ENCODE data around the gene GALNT14. TPM values are rescaled to one million over a fixed set of nuclear protein-coding genes. Genes with fewer than 3 reads are reported as not detected.

The GALNT14 gene
- total RNA-seq, 1 experiment from 2014 or later = 32.3 TPM

DNA sequence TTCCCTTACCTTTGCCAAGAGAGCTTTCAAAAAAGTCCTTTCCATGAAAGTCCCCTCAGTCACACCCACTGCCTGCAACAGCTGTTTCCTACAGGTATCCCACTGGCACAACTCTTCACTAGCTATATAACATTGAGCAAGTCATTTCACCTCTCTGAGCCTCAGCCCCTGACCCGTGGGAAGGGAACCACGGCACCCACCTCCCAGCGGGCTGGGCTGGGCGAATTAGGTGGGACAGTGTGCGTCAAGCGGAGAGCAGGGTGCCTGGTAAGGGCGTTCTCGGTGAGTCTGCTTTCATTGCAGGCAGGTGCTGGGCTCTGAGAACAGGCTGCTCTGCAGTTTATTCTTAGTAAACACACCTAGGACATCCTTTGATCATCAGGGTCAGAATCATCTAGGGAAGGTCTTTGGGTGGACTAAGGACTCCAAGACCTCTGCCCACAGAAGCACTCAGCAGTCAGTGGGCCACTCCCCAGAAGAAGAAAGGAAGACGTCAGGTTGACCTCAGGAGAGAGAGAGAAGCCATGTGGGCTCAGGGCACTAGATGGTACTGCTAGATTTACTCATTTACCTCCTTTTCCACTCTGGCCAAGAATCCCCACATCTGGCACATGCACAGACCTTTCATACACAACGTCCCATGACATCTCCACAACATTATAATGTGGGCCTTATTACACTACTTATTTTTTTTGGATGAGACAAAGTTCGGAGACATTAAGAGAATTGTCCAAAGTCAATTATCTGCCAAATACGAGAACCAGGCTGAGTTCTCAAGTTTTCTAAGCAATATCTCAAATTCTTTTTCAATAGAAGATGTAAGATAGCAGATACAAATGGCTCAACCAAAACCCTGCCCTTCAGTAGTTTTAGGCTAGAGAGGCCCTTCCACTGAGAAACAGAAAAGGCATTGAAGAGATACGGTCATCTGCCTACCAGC lies 79.9 kb downstream of the GALNT14 start:
- no peak for DNase-seq (ENCODE audit: low read depth)

DNA sequence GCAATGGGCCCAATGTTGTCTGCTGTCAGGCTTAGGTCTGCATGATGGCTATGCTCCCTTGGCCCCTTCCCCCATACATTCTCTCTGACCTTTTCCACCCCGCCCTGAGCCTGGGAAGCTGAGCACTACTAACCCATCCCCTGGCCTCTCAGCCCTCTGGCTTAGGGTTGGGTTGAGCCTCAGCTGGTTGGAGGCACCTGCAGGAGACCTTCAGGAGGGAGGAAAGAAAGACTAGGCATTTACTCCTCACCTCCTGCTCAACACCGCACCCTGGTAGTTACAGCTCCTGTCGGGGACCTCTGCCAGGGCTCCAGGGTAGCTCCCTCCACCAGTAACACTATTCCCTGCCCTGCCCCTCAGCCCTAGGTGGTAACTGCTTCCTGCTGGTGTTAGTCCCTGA lies 80.5 kb downstream of the GALNT14 start:
- no peak for DNase-seq (ENCODE audit: low read depth)

DNA sequence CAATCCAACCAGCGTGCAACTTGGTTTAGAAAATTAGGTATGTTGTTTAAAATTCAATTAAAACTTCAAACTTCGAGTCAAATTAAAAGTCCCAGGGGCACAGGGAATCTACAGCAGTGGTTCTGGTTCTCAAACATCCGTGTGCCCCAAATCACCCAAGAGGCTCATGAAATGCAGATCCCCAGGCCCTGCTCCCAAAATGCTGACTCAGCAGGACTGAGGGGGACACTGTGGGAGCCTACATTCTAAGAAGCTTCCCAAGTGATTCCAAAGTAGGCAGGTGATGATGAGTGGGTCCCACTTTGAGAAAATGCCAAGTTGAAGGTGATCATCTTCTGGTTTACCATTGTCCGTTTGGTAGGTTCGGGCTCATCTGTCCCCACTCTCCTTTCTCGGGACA lies 82.3 kb downstream of the GALNT14 start:
- DNase-seq (ENCODE audit: low read depth) = no peak

- DNase-seq (ENCODE audit: low read depth) = no peak
Observed at GRCh38 chr2:31054842-31055388, 83.3 kb downstream of the GALNT14 start.

GRCh38 chr2:31053929-31054782 lies 84.1 kb downstream of the GALNT14 start:
- DNase-seq (ENCODE audit: low read depth) = no peak

DNA sequence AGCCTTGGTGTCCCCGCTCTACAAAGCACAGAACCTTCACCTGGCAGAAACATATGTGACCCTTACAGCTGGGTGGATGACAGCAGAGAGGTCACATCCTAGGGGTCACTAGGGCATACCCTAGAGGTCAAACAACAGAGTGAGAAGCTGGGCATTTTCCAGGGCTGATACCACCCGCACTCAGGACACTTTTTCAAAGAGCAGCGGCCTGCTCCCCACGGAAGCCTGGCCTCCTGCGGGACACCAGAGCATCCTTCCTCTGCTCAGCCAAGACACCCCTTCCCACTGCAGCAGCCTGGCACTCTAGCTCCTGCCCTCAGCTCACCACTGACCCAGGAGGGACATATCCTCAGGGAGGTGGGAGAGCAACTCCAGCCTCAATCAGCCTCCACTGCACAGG lies 86.0 kb downstream of the GALNT14 start:
- no peak for DNase-seq (ENCODE audit: low read depth)

GRCh38 chr2:31051258-31052140 lies 86.7 kb downstream of the GALNT14 start:
- no peak for DNase-seq (ENCODE audit: low read depth)

DNA sequence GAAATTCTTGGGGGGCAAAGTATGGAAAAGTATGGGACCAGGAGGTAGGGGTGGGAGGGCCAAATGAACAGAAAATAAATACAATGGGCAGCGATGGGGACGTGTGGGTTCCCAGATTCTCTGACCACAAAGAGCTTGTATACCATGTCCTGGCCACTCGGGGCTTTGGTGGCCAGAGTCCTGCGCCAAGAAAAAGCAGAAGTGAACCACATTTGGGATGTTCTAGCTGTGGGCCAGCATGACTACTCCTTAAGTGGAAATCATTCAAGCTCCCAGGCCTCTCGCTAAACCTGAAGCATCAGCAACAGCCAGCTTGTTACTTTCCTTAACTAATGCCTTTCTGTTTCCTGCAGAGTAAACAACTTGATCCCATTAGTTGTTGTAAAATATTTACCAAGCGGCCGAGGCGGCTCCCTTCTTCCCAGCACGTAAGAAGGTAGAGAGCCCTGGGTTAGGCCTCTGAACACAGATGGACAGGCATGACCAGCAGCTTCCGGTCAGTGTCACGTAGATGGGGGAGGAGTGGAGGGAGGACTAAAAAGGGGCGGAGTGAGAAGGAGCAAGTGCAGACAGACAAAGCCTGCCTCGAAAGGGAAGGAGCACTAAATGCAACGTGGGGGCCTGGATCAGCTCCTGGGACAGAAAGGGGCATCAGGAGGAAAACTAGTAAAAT lies 88.2 kb downstream of the GALNT14 start:
- peak; percentile 38 for DNase-seq (ENCODE audit: low read depth)

DNA sequence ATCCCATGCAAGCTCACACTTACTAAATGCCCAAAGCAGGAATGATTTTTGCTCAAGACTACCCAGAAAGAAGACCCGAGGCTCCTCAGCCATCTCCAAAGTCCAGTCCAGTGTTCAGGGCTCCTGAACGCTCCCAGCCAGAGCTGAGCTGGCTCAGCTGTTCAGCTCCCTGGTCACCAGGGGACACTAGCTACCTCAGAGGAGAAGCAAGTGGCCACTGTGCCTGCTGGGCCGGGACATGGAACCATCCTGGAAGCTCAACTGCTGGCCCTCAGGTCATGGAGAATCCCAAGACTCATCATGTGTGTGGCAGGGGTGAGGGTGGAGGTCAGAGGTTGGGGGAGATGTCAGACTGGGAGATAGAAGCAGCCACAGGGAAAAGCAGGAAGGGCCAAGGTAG lies 89.0 kb downstream of the GALNT14 start:
- DNase-seq (ENCODE audit: low read depth) = no peak

DNA sequence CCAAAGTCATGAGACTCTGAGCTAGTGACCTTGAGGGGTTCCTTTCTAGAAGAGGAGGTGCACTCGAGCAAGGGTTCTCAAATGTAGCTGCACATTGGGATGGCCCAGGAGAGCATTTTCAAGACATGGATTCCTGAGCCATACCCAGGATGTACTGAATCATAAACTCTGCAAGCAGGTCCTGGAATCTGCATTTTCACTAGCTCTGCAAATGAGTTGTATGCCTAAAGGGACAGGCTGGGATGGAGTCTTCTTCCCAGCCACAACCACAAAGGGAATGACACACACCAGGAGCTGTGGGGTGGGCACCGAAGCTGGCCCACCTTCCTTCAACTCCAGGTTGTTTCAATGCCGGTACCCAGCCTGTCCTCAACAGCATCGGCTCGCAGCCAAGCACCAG lies 90.6 kb downstream of the GALNT14 start:
- no peak for DNase-seq (ENCODE audit: low read depth)

- DNase-seq (ENCODE audit: low read depth) = no peak
Observed at GRCh38 chr2:31038385-31038784, 99.9 kb downstream of the GALNT14 start.

DNA sequence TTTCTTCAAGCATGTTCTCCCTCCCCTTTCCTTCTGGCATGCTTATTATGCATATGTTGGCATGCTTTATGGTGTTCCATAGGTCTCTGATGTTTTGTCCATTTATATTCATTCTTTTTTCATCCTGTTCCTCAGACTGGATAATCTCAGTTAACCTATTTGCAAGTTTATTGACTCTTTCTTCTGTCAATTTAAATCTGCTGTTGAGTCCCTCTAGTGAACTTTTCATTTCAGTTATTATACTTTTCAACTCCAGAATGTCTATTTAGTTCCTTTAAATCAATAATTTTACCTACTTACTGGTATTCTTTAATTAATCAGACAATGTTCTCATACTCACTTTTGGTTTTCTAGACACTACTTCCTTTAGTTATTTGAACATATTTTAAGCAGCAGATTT lies 101.2 kb downstream of the GALNT14 start:
- no peak for DNase-seq (ENCODE audit: low read depth)

- DNase-seq (ENCODE audit: low read depth) = no peak
Observed at GRCh38 chr2:31033032-31033431, 105.2 kb downstream of the GALNT14 start.

DNA sequence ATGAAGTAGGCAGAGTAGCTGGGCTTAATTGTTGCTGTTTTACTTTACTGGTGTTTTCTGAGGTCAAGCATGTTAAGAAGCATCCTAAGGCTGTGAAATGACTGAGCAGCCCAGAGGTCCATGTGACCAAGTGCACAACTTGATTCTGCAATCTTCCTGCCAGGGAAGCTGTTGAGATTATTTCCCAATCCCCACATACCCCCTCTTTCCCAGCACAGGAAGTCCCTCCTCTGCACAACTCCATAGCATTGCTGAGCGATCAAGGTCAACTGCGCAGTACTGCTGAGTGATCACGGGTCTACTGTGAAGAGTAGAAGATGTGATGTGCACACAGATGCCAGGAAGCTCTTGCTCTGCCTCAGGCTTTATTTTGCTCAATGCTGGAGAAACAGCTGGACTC lies 105.8 kb downstream of the GALNT14 start:
- no peak for DNase-seq (ENCODE audit: low read depth)

GRCh38 chr2:31031132-31031706 lies 107.0 kb downstream of the GALNT14 start:
- no peak for DNase-seq (ENCODE audit: low read depth)

DNA sequence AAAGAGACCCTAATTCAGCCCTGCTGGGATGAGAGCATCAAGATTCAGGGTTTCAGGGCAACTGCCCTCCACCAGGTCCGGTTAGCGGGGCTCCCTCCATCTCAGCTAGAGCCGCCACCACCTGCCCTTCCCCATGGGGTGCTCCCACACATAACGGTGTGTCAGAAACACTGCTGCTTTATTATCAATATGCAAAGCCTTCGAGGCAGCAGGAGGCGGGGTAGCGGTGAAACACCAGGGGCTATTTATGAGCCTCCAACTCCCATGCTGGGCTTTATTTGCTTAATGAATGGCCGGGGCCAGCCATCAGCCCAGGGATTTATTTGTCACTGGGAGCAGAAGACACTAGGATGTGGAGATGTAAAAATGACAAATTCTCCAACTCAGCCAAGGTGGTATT lies 109.8 kb downstream of the GALNT14 start:
- no peak for DNase-seq (ENCODE audit: low read depth)

DNA sequence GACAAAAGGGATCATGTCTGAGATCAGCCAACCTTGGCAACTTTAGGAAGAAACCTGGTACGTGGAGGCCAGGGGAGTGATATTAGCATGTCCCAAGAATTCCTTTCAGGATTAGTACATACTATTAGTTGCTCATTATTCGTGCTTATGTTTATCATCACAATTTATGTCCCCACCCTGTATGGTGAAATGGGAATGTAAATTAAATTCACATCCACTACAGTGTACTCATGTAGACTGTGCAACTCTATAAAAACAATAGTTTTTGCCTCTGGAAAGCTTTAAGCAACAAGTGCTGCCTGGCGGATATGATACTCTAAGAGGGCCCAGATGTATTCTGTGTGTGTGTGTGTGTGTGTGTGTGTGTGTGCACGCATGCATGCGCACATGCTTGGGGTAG lies 110.7 kb downstream of the GALNT14 start:
- no peak for DNase-seq (ENCODE audit: low read depth)

DNA sequence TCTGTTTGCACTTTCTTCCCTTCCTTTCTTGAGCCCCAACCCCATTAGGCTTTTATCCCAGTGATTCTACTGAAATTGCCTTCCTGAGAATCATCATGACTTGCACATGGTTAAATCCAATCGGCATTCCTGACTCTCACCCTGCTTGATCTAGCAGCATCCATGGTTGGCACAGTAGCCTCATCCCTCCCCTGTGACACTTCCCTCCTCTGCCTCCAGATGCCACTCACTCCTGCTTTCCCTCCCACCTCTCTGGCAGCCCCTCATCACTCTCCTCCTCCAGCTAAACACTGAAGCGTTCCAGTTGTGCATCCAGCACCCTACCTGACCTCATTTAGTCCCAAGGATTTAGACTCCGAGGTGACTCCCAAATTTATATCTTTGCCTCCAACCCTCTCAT lies 114.7 kb downstream of the GALNT14 start:
- DNase-seq (ENCODE audit: low read depth) = no peak

DNA sequence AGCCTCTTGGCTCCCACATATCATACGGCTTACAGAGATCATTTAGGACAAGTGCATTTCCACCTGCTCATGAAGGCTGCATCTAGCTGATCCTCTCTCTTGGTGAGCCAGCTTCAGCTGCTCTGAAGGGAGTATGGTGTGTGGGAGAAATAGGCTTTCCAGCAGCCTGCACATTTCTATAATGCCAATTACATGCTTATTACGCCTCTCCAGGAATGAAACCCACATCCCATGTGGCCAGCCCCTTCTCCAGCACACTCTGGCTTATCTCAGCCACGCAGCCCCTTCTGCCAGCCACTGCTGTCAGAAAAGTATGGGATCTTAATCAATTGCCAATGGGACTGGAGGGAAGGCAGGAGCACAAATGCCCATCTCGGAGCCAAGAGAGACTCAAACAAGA lies 117.5 kb downstream of the GALNT14 start:
- DNase-seq (ENCODE audit: low read depth) = no peak

DNA sequence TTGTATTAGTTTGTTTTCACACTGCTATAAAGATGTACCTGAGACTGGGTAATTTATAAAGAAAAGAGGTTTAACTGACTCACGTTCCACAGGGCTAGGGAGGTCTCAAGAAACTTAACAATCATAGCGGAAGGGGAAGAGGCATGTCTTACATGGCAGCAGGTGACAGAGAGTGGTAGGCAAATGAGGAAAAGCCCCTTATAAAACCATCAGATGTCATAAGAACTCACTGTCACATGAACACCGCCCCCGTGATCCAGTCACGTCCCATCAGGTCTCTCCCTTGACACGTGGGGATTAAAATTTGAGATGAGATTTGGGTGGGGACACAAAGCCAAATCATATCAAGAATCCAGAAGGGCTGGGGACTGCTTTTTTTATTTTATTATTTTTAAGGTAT lies 120.0 kb downstream of the GALNT14 start:
- no peak for DNase-seq (ENCODE audit: low read depth)

DNA sequence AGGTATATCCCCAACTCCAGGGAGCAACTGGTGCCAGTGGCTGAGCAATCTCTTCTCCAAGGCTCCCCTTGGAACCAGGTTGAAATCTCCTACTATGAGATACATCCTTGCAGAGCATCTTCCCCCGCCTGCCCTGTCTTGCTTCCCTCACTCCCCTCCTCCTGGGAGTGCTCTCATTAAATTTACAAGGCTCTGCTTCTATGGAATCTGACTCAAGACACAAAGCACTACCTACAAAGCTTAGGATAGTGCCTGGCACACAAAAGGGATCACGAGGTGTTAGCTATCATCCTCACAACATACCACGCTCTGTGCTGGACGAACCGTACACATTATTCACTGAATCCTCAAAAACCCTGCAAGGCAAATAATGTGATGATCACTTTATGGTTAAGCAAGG lies 121.6 kb downstream of the GALNT14 start:
- no peak for DNase-seq (ENCODE audit: low read depth)

All from Daoy (cell line).